Measurements from ENCODE around the gene CKAP4. TPM values are rescaled to one million over a fixed set of nuclear protein-coding genes. Genes with fewer than 3 reads are reported as not detected.

Gene CKAP4
- total and polyA plus RNA-seq, 8 donors = 13.7 to 98.7 (median 39.1) TPM

- no peaks in the 10 kb centered on the region for H3K36me3 ChIP-seq
- intact Hi-C loops (cut with DNase I; ENCODE audit: low total_unique reads) = no loop called here
- H3K27ac ChIP-seq = peak overlapping the region in 2 of 5 donors; percentile 33 to 38
- WGBS, 5 donors = 21 to 26% (median 25%) methylated on average over 7 of the region's 7 CpGs
- peaks cover 0 to 34% (median under 1%) of the 10 kb centered on the region in 4 donors for H3K4me1 ChIP-seq
- peaks cover 0 to 8% (median 3%) of the 10 kb centered on the region in 4 donors for H3K9me3 ChIP-seq
- DNase-seq = peak; percentile 62 to 84
- H3K27me3 ChIP-seq = no peaks in the 10 kb centered on the region
- TF ChIP-seq POLR2AphosphoS5 (IDR thresholded peaks at IDR 0.05) = peak in 1 of 3 donors; percentile 18
- TF ChIP-seq EP300 (IDR thresholded peaks at IDR 0.05) = no peak
- TF ChIP-seq CTCF (IDR thresholded peaks at IDR 0.05) = peak in 5 of 7 experiments; percentile 52 to 90 (median 80)
- no peak for TF ChIP-seq POLR2A (IDR thresholded peaks at IDR 0.05)
- no peak overlapping the region for H3K4me3 ChIP-seq
These were observed 34.8 kb upstream of the CKAP4 start for GRCh38 chr12:106282457-106283097.

- Histone ChIP-seq H3K27me3 (no peaks in the 10 kb centered on the region), H3K4me1 (peaks cover 0 to 34% (median 4%) of the 10 kb centered on the region in 4 donors), H3K9me3 (peaks cover 0 to 8% (median 3%) of the 10 kb centered on the region in 4 donors), H3K27ac (peak overlapping the region in 2 of 5 donors; percentile 33 to 38), H3K4me3 (no peak overlapping the region), H3K36me3 (no peaks in the 10 kb centered on the region)
- 57 to 70% (median 63%) methylated on average over 4 of the region's 4 CpGs for WGBS, 5 donors
- TF ChIP-seq POLR2AphosphoS5 (IDR thresholded peaks at IDR 0.05) = no peak
- TF ChIP-seq EP300 (IDR thresholded peaks at IDR 0.05) = no peak
- no peak for TF ChIP-seq CTCF (IDR thresholded peaks at IDR 0.05)
- no peak for TF ChIP-seq POLR2A (IDR thresholded peaks at IDR 0.05)
- intact Hi-C loops (cut with DNase I; ENCODE audit: low total_unique reads) = no loop called here
- no peak for DNase-seq
These were observed 34.0 kb upstream of the CKAP4 start for GRCh38 chr12:106281804-106282203.

- Histone ChIP-seq H3K9me3 (peaks cover 0 to 8% (median 3%) of the 10 kb centered on the region in 4 donors), H3K4me3 (no peak overlapping the region), H3K36me3 (no peaks in the 10 kb centered on the region), H3K4me1 (peaks cover 0 to 34% (median 7%) of the 10 kb centered on the region in 4 donors), H3K27me3 (no peaks in the 10 kb centered on the region), H3K27ac (no peak overlapping the region)
- DNase-seq = peak in 1 of 2 donors; percentile 43
- intact Hi-C loops (cut with DNase I; ENCODE audit: low total_unique reads) = no loop called here
- 38 to 61% (median 58%) methylated on average over 3 of the region's 3 CpGs for WGBS, 5 donors
- no peak for TF ChIP-seq POLR2A (IDR thresholded peaks at IDR 0.05)
- peak in 1 of 3 donors; percentile 43 for TF ChIP-seq POLR2AphosphoS5 (IDR thresholded peaks at IDR 0.05)
- no peak for TF ChIP-seq EP300 (IDR thresholded peaks at IDR 0.05)
- no peak for TF ChIP-seq CTCF (IDR thresholded peaks at IDR 0.05)
These were observed 33.4 kb upstream of the CKAP4 start for GRCh38 chr12:106281056-106281782.

- TF ChIP-seq CTCF (IDR thresholded peaks at IDR 0.05) (no peak), EP300 (IDR thresholded peaks at IDR 0.05) (no peak), POLR2A (IDR thresholded peaks at IDR 0.05) (no peak), POLR2AphosphoS5 (IDR thresholded peaks at IDR 0.05) (no peak)
- Histone ChIP-seq H3K4me1 (peaks cover 8 to 42% (median 17%) of the 10 kb centered on the region in 4 donors), H3K9me3 (peaks cover 0 to 8% (median 3%) of the 10 kb centered on the region in 4 donors), H3K36me3 (no peaks in the 10 kb centered on the region), H3K4me3 (no peak overlapping the region), H3K27me3 (no peaks in the 10 kb centered on the region), H3K27ac (peak overlapping the region in 1 of 5 donors; percentile 35)
- 58 to 75% (median 60%) methylated on average over 4 of the region's 4 CpGs for WGBS, 5 donors
- DNase-seq = no peak
- intact Hi-C loops (cut with DNase I; ENCODE audit: low total_unique reads) = no loop called here
These were observed 32.3 kb upstream of the CKAP4 start for GRCh38 chr12:106280106-106280505.

All from stomach (tissue), 9 donors.